Spleen (tissue), 11 donors: ENCODE results near the gene NUDCD2. TPM values are rescaled to one million over a fixed set of nuclear protein-coding genes. Genes with fewer than 3 reads are reported as not detected.

Experiments
- DNase-seq: peaks from one replicate; pipeline ENCODE4 v3.0.0-alpha.2; 2020
- H3K27ac ChIP-seq, 8 donors: fragments of 200-600 bp; sonication (generic) in 7 of 8; 1 replicate in 4 of 8; 2 replicates in 4 of 8; pipeline versions ENCODE4 v1.5.0 to v1.8.0; 2016 to 2021; ENCODE audit warnings: inconsistent platforms in 4 of 8, mild to moderate bottlenecking in 4 of 8, moderate library complexity in 1 of 8
- H3K27me3 ChIP-seq, 7 donors: fragments of 200-600 bp; sonication (generic) in 6 of 7; replicated peaks in 1 of 7; 1 replicate in 4 of 7; 2 replicates in 3 of 7; pipeline versions ENCODE4 v1.5.0 to v1.8.0; 2016 to 2021; ENCODE audit warnings: inconsistent platforms in 3 of 7, mild to moderate bottlenecking in 1 of 7
- H3K36me3 ChIP-seq, 6 donors: fragments of 200-600 bp; sonication (generic) in 5 of 6; 1 replicate in 4 of 6; 2 replicates in 2 of 6; pipeline versions ENCODE4 v1.5.0 to v1.8.0; 2016 to 2021; ENCODE audit warnings: inconsistent platforms in 2 of 6
- H3K4me1 ChIP-seq, 6 donors: fragments of 200-600 bp; sonication (generic) in 5 of 6; 1 replicate in 3 of 6; 2 replicates in 3 of 6; pipeline versions ENCODE4 v1.5.0 to v1.8.0; 2016 to 2021; ENCODE audit warnings: inconsistent platforms in 3 of 6
- H3K4me3 ChIP-seq, 8 donors: fragments of 200-600 bp; sonication (generic) in 7 of 8; 1 replicate in 4 of 8; 2 replicates in 4 of 8; pipeline versions ENCODE4 v1.5.0 to v1.8.0; 2016 to 2021; ENCODE audit warnings: inconsistent platforms in 4 of 8, mild to moderate bottlenecking in 4 of 8, moderate library complexity in 2 of 8
- H3K9me3 ChIP-seq, 8 donors: fragments of 200-600 bp; sonication (generic) in 7 of 8; 1 replicate in 4 of 8; 2 replicates in 4 of 8; pipeline versions ENCODE4 v1.5.0 to v1.8.0; 2016 to 2021; ENCODE audit warnings: inconsistent platforms in 4 of 8
- POLR2A ChIP-seq, 3 donors: fragments of 450-650 bp; IDR thresholded peaks; one replicate each; pipeline ENCODE4 v1.5.1; 2017; ENCODE audit warnings: antibody characterized with exemption in 3 of 3, mild to moderate bottlenecking in 1 of 3
- POLR2AphosphoS5 ChIP-seq, 3 donors: sonication (generic); formaldehyde crosslinking; IDR thresholded peaks; one replicate each; pipeline ENCODE4 v1.5.1; 2017; ENCODE audit warnings: antibody characterized with exemption in 3 of 3
- WGBS, 5 donors: extraction: QIAGEN DNeasy Blood & Tissue Kit in 3 of 5; methylation state at CpG; one replicate each; pipeline versions ENCODE4 v1.1.5 to v1.1.7; 2013 to 2018; 5-methylcytosine and 5-hydroxymethylcytosine counted together
- intact Hi-C: fragments of 100-400 bp; cut with DNase I; formaldehyde crosslinking; loops from one replicate; pipeline ENCODE4 v1.15.0; 2023; ENCODE audit warnings: low total_unique reads
- polyA plus RNA-seq, 3 donors: library from polyadenylated mRNA; stranded (reverse); fragments of 200-250 nt; gene quantifications; one replicate each; pipeline ENCODE4 v1.2.1, GENCODE V29; 2013
- total RNA-seq, 7 donors: library from RNA; depleted of rRNA in 3 of 7; stranded (reverse); fragments of >200 nt in 3 of 7; fragmentation: NEBNext Ultra II Directional in 4 of 7; extraction: Animal tissue kit (Norgen Biotek cat#: 25700) in 4 of 7; gene quantifications; one replicate each; pipeline versions ENCODE4 v1.1.0 to v1.2.1, GENCODE V29; 2016 to 2021
- TF ChIP-seq, protein P1 (sequence below), 11 experiments: fragments of 200-600 bp in 7 of 11; fragments of 450-650 bp in 4 of 11; sonication (generic) in 4 of 11; IDR thresholded peaks in 8 of 11; conservative IDR thresholded peaks in 3 of 11; 1 replicate in 7 of 11; 2 replicates in 4 of 11; pipeline versions ENCODE4 v1.4.0 to v1.8.0; 2016 to 2021; ENCODE audit warnings: antibody characterized with exemption in 11 of 11, inconsistent platforms in 4 of 11, mild to moderate bottlenecking in 1 of 11
- donor health status: healthy with polysubstance abuse.
- donor health status: DM: no; HTN: no; CAD: no; lungs with moderate emphysema.
- donor health status: DM: no; HTN: no; CAD: no.
- donor health status: Bipolar disorder and iron deficiency.
- donor health status: healthy.
- donor health status: DM: no; HTN: no; CAD: no.
- donor health status: DM: yes; HTN: yes; CAD: no.

The NUDCD2 gene
- total and polyA plus RNA-seq, 10 donors, result 5.8 to 25.9 (median 11.1) TPM

DNA sequence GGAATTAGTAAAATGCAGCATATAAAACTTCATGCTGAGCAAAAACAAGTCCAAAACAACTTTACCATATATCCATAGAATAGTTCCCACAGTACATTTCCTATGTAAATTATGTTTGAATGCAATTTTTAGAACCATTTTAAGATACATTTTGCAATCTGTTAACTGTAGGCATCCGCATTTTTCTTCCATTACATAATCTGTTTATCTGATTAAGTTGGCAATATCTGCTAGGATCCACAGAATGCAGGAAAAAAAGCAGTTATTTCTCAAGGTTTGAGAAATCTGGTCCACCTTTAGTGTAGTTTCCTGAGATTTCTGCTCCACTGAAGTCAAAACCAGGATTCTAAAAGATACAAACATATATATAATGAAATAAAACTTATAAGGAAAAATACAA is 6.2 kb downstream of the NUDCD2 start:
- 53 to 88% (median 67%) methylated on average over 1 of the region's 1 CpG for WGBS, 5 donors

DNA sequence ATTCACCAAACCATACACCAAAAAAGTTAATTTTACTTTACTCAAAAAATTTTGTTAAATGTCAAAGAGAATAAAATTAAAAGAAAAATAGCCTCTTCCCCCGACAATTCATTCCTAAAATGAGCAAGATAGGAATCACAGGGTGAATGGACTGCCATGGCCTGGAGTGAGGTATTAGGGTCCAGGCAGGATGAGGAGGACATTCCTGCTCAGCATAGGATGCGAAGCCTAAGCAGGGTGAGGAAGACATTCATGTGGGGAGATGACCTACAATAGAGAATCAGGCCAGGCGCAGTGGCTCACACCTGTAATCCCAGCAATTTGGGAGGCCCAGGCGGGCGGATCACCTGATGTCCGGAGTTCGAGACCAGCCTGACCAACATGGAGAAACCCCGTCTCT is 8.4 kb downstream of the NUDCD2 start:
- WGBS, 5 donors, result 91 to 99% (median 98%) methylated on average over 8 of the region's 8 CpGs
- no peaks in the 10 kb centered on the region for H3K27me3 ChIP-seq
- H3K9me3 ChIP-seq, result no peaks in the 10 kb centered on the region
- intact Hi-C loops, result no loop called here
- TF ChIP-seq, protein P1, sequence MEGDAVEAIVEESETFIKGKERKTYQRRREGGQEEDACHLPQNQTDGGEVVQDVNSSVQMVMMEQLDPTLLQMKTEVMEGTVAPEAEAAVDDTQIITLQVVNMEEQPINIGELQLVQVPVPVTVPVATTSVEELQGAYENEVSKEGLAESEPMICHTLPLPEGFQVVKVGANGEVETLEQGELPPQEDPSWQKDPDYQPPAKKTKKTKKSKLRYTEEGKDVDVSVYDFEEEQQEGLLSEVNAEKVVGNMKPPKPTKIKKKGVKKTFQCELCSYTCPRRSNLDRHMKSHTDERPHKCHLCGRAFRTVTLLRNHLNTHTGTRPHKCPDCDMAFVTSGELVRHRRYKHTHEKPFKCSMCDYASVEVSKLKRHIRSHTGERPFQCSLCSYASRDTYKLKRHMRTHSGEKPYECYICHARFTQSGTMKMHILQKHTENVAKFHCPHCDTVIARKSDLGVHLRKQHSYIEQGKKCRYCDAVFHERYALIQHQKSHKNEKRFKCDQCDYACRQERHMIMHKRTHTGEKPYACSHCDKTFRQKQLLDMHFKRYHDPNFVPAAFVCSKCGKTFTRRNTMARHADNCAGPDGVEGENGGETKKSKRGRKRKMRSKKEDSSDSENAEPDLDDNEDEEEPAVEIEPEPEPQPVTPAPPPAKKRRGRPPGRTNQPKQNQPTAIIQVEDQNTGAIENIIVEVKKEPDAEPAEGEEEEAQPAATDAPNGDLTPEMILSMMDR (IDR thresholded peaks at IDR 0.05 in 8 of 11, conservative IDR thresholded peaks at IDR 0.05 in 3 of 11), result no peak
- TF ChIP-seq POLR2A (IDR thresholded peaks at IDR 0.05) (no peak), POLR2AphosphoS5 (IDR thresholded peaks at IDR 0.05) (no peak)
- peaks cover 0 to 4% (median 0%) of the 10 kb centered on the region in 6 donors for H3K4me1 ChIP-seq
- H3K27ac ChIP-seq, result no peak overlapping the region
- H3K4me3 ChIP-seq, result no peak overlapping the region
- no peak for DNase-seq
- peaks cover 3 to 96% (median 42%) of the 10 kb centered on the region in 6 donors for H3K36me3 ChIP-seq

More for the DNA sequence above, 6.2 kb downstream of the NUDCD2 start:
- Histone ChIP-seq H3K27me3 (no peaks in the 10 kb centered on the region), H3K4me3 (no peak overlapping the region), H3K36me3 (peaks cover 0 to 79% (median 31%) of the 10 kb centered on the region in 6 donors), H3K9me3 (no peaks in the 10 kb centered on the region), H3K4me1 (peaks cover 12 to 25% (median 14%) of the 10 kb centered on the region in 6 donors), H3K27ac (no peak overlapping the region)
- intact Hi-C loops, result no loop called here
- no peak for DNase-seq
- TF ChIP-seq, protein P1 (IDR thresholded peaks at IDR 0.05 in 8 of 11, conservative IDR thresholded peaks at IDR 0.05 in 3 of 11), result no peak
- TF ChIP-seq POLR2A (IDR thresholded peaks at IDR 0.05) (no peak), POLR2AphosphoS5 (IDR thresholded peaks at IDR 0.05) (no peak)

- no peak for TF ChIP-seq POLR2AphosphoS5 (IDR thresholded peaks at IDR 0.05)
- TF ChIP-seq, protein P1 (IDR thresholded peaks at IDR 0.05 in 8 of 11, conservative IDR thresholded peaks at IDR 0.05 in 3 of 11), result no peak
- H3K9me3 ChIP-seq, result no peaks in the 10 kb centered on the region
- no peaks in the 10 kb centered on the region for H3K4me1 ChIP-seq
- intact Hi-C loops, result no loop called here
- H3K36me3 ChIP-seq, result peaks cover 3 to 97% (median 51%) of the 10 kb centered on the region in 6 donors
- H3K4me3 ChIP-seq, result no peak overlapping the region
- H3K27me3 ChIP-seq, result no peaks in the 10 kb centered on the region
- H3K27ac ChIP-seq, result no peak overlapping the region
- no peak for DNase-seq
Observed at GRCh38 chr5:163448491-163448890, 11.4 kb downstream of the NUDCD2 start.

DNA sequence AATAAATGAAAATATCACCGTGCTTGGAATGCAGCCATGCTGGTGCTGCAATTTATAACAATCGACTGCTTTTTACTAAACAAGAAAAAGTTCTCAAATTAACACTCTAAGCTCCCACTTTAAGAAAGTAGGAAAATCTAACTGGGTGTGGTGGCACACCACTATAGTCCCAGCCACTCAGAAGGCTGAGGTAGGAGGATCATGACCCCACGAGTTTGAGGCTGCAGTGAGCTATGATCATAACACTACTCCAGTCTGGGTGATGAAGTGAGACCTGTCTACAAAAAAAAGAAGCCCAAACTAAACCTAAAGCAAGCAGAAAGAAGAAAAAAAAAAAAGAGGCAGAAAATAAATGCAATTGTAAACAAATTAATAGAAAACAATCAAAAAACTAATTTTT is 12.0 kb downstream of the NUDCD2 start:
- no peaks in the 10 kb centered on the region for H3K27me3 ChIP-seq
- no peak overlapping the region for H3K4me3 ChIP-seq
- TF ChIP-seq, protein P1 (IDR thresholded peaks at IDR 0.05 in 8 of 11, conservative IDR thresholded peaks at IDR 0.05 in 3 of 11), result no peak
- no peak for TF ChIP-seq POLR2A (IDR thresholded peaks at IDR 0.05)
- no peak for TF ChIP-seq POLR2AphosphoS5 (IDR thresholded peaks at IDR 0.05)
- H3K4me1 ChIP-seq, result no peaks in the 10 kb centered on the region
- WGBS, 5 donors, result 92 to 97% (median 94%) methylated on average over 3 of the region's 3 CpGs
- H3K27ac ChIP-seq, result no peak overlapping the region
- no peak for DNase-seq
- H3K36me3 ChIP-seq, result peaks cover 3 to 97% (median 51%) of the 10 kb centered on the region in 6 donors
- intact Hi-C loops, result no loop called here
- H3K9me3 ChIP-seq, result no peaks in the 10 kb centered on the region
